Testis (tissue), 3 donors: ENCODE measurements around the gene PTPRN2. TPM values are rescaled to one million over a fixed set of nuclear protein-coding genes. Genes with fewer than 3 reads are reported as not detected.
A peak's percentile ranks its signal among the peaks of the same experiment; 100 is the strongest.

ENCODE experiments used
- DNase-seq: peaks from one replicate; pipeline ENCODE4 v3.0.0-alpha.2; 2019
- H3K27ac ChIP-seq, 2 donors: fragments of 200-600 bp; sonication (generic); one replicate each; pipeline ENCODE4 v1.5.1; 2019
- H3K27me3 ChIP-seq: fragments of 200-600 bp; sonication (generic); one replicate; pipeline ENCODE4 v1.5.1; 2019
- H3K36me3 ChIP-seq: fragments of 200-600 bp; sonication (generic); one replicate; pipeline ENCODE4 v1.5.1; 2017; ENCODE audit warnings: low read depth; ENCODE audit errors: missing control alignments
- H3K4me1 ChIP-seq: fragments of 200-600 bp; sonication (generic); one replicate; pipeline ENCODE4 v1.5.1; 2019
- H3K4me3 ChIP-seq, 2 donors: fragments of 200-600 bp; sonication (generic); one replicate each; pipeline ENCODE4 v1.5.1; 2017 to 2019
- H3K9me3 ChIP-seq: fragments of 200-600 bp; sonication (generic); one replicate; pipeline ENCODE4 v1.5.1; 2017
- CTCF ChIP-seq, 3 experiments: fragments of 450-650 bp in 2 of 3; fragments of 200-600 bp in 1 of 3; sonication (generic) in 1 of 3; IDR thresholded peaks; one replicate each; pipeline ENCODE4 v1.5.1; 2016 to 2019; ENCODE audit warnings: antibody characterized with exemption in 3 of 3, mild to moderate bottlenecking in 2 of 3, moderate library complexity in 1 of 3
- POLR2A ChIP-seq: fragments of 450-650 bp; IDR thresholded peaks from one replicate; pipeline ENCODE4 v1.6.1; 2017; ENCODE audit warnings: antibody characterized with exemption, mild to moderate bottlenecking, moderate library complexity
- WGBS, 2 donors: methylation state at CpG; one replicate each; pipeline ENCODE4 v1.1.5; 2018; 5-methylcytosine and 5-hydroxymethylcytosine counted together
- intact Hi-C: fragments of 100-400 bp; cut with DNase I; formaldehyde crosslinking; loops from one replicate; pipeline ENCODE4 v1.15.1; 2023; ENCODE audit warnings: low total_unique reads
- polyA plus RNA-seq: library from polyadenylated mRNA; stranded (reverse); fragments of 350-450 nt; fragmentation: Illumina TruSeq; extraction: RNeasy Lipid Tissue Mini Kit (QIAGEN cat#74804); gene quantifications from one replicate; pipeline ENCODE4 v1.2.3, GENCODE V29; 2014; ENCODE audit warnings: low read depth, low replicate concordance; ENCODE audit not compliant: insufficient read depth
- total RNA-seq, 2 donors: library from RNA; depleted of rRNA; stranded (reverse); fragments of >200 nt; gene quantifications; one replicate each; pipeline ENCODE4 v1.2.3, GENCODE V29; 2016

PTPRN2 gene
- total and polyA plus RNA-seq, 3 donors from 2014 or later = 9.3 to 10.8 (median 9.8) TPM

GRCh38 chr7:158617737-158618128 is 30.1 kb upstream of the PTPRN2 start:
- no peak overlapping the region for H3K27ac ChIP-seq
- 64 to 71% methylated on average over 3 of the region's 3 CpGs for WGBS, 2 donors

GRCh38 chr7:158616050-158616449 is 28.4 kb upstream of the PTPRN2 start:
- H3K27me3 ChIP-seq = no peaks in the 10 kb centered on the region
- no peaks in the 10 kb centered on the region for H3K4me1 ChIP-seq
- DNase-seq = no peak
- no peaks in the 10 kb centered on the region for H3K36me3 ChIP-seq
- WGBS, 2 donors = 77 to 82% methylated on average over 2 of the region's 2 CpGs
- H3K9me3 ChIP-seq = no peaks in the 10 kb centered on the region
- intact Hi-C loops = no loop called here
- no peak for TF ChIP-seq POLR2A
- no peak for TF ChIP-seq CTCF (IDR thresholded peaks at IDR 0.05)
- H3K4me3 ChIP-seq = no peak overlapping the region
- no peak overlapping the region for H3K27ac ChIP-seq

More at GRCh38 chr7:158617737-158618128, 30.1 kb upstream of the PTPRN2 start:
- peak; percentile 43 for DNase-seq
- intact Hi-C loops = no loop called here
- Histone ChIP-seq H3K4me3 (no peak overlapping the region), H3K27me3 (no peaks in the 10 kb centered on the region), H3K9me3 (no peaks in the 10 kb centered on the region), H3K36me3 (no peaks in the 10 kb centered on the region), H3K4me1 (no peaks in the 10 kb centered on the region)
- TF ChIP-seq CTCF (IDR thresholded peaks at IDR 0.05) (no peak), POLR2A (no peak)

GRCh38 chr7:158614700-158615099 is 27.1 kb upstream of the PTPRN2 start:
- intact Hi-C loops = no loop called here
- no peaks in the 10 kb centered on the region for H3K4me1 ChIP-seq
- H3K4me3 ChIP-seq = no peak overlapping the region
- no peak overlapping the region for H3K27ac ChIP-seq
- H3K9me3 ChIP-seq = no peaks in the 10 kb centered on the region
- 36 to 58% methylated on average over 1 of the region's 1 CpG for WGBS, 2 donors
- DNase-seq = no peak
- TF ChIP-seq CTCF (IDR thresholded peaks at IDR 0.05) (no peak), POLR2A (no peak)
- no peaks in the 10 kb centered on the region for H3K27me3 ChIP-seq
- no peaks in the 10 kb centered on the region for H3K36me3 ChIP-seq

GRCh38 chr7:158613481-158613880 is 25.9 kb upstream of the PTPRN2 start:
- Histone ChIP-seq H3K27me3 (no peaks in the 10 kb centered on the region), H3K4me1 (no peaks in the 10 kb centered on the region), H3K36me3 (no peaks in the 10 kb centered on the region), H3K27ac (no peak overlapping the region), H3K9me3 (no peaks in the 10 kb centered on the region), H3K4me3 (no peak overlapping the region)
- TF ChIP-seq POLR2A (no peak), CTCF (IDR thresholded peaks at IDR 0.05) (no peak)
- no peak for DNase-seq
- intact Hi-C loops = no loop called here
- 93% methylated on average over 2 of the region's 2 CpGs for WGBS, 2 donors

GRCh38 chr7:158612546-158612945 is 24.9 kb upstream of the PTPRN2 start:
- DNase-seq = no peak
- intact Hi-C loops = no loop called here
- no peaks in the 10 kb centered on the region for H3K4me1 ChIP-seq
- H3K4me3 ChIP-seq = no peak overlapping the region
- 92 to 94% methylated on average over 4 of the region's 4 CpGs for WGBS, 2 donors
- H3K36me3 ChIP-seq = no peaks in the 10 kb centered on the region
- H3K27ac ChIP-seq = no peak overlapping the region
- no peaks in the 10 kb centered on the region for H3K27me3 ChIP-seq
- no peaks in the 10 kb centered on the region for H3K9me3 ChIP-seq
- TF ChIP-seq CTCF (IDR thresholded peaks at IDR 0.05) (no peak), POLR2A (no peak)
